T1000 (cell line): Measurements from ENCODE around the gene PEPD.

Experiments used
- DNase-seq: peaks from one replicate; lab custom pipeline; 2025; ENCODE audit warnings: mixed read lengths; lab: John Stamatoyannopoulos, UW

The PEPD gene

DNA sequence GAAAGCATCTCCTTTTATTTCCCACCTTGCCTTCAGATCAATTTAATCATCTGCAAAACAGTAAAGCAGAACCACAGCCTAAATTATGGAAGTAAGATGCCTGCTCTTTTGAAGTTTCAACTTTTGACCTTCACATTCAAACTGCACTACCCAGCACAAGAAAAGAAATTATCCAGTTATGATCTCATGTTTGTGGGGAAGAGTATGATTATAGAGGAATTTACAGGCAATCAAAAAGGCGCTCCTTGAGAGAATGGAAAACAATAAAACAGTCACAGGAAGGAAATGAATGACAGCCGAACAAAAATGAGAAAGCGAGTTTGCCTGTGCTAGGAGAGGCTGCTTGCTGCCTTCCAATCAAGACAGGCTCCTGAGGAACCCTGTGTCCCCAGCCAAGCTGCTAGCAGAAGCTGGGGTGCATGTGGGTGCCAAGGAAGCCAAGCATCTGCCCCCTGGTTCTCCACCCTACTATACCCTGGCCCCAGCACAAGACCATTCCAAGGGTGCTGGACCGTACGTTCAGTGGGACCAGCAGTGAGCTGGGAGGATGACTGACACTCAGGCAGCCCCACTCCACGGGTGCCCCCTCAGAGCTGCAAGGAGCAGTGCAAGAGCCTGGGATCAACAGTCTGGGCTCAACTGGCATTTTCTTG lies 47.8 kb downstream of the PEPD start:
- no peak for DNase-seq

DNA sequence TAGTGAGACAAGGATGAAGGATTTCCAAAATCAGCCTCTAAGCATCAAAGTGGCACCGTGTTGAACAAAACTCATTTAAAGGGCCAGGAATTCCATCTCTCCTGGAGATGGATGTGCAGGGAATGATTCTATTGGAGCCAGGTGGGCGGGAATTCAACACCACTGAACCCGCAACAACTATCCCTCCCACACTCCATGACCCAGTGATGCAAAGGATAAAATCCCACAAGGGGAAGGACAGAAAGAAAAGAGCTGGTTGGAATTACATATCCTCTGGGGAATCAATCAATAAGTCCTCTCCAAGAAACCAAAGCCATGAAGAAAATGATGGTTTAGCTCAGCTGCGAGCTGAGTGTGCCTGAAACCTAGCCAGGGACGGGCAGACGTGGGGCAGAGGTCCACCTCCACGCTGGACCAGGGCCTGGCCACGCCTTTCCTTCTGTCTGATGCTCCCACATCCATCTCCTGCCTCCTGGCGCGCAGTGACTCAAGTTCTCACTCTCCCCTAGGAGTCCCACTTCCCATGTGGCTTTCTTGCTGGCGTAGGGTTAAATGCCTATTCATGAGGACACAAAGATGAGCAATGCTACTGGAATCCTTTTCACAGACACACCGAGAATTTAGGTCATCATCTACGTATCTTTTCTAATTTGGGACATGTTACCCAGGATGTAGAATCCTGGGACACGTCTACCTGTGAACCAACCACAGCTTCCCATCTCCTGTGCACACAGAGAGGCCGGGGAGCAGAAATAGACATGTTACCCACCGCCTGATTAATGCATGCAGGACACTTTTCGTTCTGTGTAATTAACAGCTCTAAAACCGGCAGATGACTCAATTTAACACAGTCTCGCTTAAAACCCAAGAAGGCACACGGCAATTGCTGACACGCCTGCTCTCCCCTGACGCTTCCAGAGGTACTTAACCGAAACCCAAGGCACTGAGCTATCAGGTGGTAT lies 48.6 kb downstream of the PEPD start:
- peak; percentile 88 for DNase-seq

DNA sequence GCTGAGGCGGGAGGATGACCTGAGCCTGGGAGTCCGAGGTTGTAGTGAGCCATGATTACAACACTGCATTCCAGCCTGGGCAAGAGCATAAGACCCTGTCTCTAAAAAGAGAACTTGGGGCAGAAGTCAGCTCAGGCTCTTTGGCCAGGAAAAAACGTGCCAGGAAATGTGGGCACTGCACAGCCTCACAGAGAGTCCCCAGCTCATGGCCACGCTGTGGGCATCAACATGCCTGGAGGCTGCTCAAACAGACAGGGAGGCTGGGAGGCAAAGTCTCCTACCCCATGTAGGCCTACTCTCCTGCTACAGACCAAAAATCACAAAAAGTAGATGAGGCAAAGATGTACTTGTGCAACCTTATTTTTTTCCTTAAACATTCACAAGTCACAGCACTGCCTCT lies 49.4 kb downstream of the PEPD start:
- DNase-seq: no peak

DNA sequence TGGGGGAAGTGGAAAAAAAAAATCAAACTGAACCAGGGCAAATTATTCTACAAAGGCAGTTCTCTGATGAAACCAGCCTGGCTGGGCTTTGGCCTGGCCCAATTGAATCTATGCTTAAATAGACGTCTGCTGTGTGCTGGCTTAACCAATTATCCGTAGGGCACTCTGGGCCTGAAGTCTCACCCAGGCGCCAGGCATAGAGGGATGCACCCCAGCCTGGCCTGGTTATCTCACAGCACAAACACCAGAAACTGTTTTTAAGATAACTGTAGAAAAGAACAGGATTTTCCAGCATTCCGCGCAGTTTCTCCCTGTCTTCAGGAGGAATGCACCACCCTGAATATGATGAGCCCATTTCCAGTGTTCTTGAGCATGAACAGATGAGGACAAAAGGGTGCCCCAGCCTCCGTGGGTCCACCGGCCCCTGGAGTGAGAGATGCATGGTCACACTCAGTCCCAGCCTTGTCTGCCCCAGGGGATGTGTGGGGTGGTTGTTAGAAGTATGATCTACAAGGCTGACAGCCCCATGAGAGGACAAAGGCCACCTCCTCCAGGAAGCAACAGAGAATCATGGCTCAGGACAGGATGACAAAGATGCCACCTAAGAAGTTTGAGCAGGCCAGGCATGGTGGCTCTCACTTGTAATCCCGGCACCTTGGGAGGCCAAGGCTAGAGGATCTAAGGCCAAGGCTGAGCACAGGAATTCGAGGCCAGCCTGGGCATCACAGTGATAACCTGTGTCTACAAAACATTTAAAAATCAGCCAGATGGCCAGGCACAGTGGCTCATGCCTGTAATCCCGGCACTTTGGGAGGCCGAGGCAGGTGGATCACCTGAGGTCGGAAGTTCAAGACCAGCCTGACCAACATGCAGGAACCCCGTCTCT lies 50.2 kb downstream of the PEPD start:
- no peak for DNase-seq

GRCh38 chr19:33470686-33471085 lies 50.9 kb downstream of the PEPD start:
- DNase-seq: no peak

- no peak for DNase-seq
These were observed 51.6 kb downstream of the PEPD start for GRCh38 chr19:33470040-33470330.

GRCh38 chr19:33469171-33470039 lies 52.2 kb downstream of the PEPD start:
- DNase-seq: no peak

DNA sequence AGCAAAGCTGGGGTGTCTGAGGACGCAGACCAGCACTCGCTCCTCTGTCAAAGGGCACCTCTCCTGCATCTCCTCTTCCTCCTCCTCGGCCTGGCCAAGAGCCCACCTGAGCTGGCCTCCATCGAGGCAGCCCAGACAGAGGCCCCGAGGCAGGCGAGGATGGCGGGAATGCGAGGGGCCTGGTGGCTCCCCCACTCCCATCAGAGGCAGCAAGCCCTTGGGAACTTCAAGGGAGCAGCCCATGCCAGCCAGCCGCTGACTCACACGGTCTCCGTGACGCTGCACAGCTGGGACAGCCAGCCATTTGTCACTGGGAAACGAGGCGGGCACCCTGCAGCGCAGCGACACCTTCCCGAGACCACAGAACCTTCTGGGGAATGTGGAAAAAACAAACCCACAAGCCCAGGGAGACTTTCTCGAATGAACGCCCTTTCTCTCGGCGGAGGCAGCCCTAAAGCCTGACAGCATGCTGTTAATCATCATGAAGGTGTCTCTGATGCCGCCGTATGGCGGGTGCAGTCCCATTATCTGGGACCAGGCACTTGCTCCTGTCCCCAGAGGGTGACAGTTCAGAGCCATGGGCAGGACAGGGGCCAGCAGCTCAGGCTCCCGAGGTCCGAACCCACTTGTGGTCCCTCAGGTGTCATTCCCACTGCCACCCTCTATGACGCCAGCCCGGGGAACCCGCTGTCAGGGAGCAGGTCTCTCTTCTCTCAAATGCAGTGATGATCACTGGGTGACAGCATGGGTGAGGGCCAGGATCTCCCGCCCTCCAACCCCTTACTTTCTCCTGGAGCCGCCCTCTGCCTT lies 53.0 kb downstream of the PEPD start:
- DNase-seq: no peak

GRCh38 chr19:33467851-33468250 lies 53.7 kb downstream of the PEPD start:
- no peak for DNase-seq

GRCh38 chr19:33465834-33466233 lies 55.8 kb downstream of the PEPD start:
- DNase-seq: no peak

DNA sequence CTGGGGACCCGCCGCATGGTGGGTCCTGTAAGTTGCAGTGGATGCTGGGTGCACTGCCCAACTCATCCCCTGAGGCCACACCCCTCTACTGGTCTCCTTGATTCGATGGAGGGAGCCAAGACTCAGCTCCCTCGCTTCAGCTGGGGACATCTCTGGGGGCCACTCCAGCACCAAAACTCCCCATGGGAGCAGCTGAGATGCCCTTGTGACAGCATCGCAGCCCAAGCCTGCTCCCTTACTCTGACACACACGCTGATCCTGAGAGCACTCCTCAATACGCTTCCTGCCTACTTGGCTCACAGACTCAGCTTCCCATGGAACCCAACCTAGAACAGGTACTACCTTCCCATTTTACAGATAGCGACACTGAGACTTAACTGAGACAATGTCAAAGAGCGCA lies 56.2 kb downstream of the PEPD start:
- no peak for DNase-seq

DNA sequence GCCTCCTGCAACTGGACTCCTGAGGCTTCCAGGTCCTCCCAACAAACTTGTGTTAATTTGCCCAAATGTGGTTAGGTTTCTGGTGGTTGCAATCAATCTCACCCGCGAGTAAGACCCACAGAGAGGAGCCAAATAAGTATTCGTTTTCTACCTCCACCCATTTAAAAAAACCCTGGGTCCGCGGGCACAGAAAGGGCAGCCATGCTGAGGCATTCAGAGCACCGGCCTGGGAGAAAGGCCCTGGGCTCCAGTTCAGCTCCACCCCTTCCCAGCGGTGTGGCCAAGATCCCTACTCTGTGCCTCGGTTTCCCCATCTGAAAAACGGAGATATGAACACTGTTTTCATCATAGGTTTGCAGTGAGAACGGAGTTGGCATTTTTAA lies 56.9 kb downstream of the PEPD start:
- DNase-seq: no peak

DNA sequence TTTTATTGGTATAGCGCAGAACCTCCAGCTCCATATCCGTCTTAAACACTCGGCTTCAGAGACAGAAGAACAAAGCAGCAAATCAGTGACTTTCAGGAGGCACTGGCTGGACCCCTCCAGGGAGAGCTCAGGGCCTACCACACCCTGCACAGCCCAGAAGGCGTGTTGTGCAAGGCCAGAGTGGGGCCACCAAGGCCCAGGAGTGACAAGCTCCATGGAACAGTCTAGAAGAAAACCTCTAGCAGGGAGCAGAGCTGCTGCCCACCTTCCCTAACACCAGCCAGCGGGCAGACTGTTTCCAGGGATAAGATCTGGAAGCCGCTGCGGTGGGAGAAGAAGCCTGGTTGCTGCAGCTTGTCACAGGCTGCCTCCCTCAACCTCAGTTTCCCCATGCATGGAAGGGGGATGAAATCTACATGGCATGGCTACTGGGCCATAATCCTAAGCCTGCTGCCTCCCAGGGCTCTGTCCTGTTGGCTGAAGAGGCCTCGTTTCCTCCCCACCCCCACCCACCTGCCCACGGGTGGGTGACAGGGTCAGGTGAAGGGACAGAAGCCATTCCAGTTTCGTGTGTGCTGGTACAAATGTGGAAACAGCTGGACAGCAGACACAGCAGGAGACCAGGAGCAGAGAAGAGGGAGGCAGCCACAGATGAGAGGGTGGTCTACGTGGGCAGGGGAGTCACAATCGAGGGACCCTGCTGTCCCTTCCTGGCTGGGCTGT lies 57.4 kb downstream of the PEPD start:
- DNase-seq: no peak

GRCh38 chr19:33463199-33463598 lies 58.4 kb downstream of the PEPD start:
- no peak for DNase-seq

DNA sequence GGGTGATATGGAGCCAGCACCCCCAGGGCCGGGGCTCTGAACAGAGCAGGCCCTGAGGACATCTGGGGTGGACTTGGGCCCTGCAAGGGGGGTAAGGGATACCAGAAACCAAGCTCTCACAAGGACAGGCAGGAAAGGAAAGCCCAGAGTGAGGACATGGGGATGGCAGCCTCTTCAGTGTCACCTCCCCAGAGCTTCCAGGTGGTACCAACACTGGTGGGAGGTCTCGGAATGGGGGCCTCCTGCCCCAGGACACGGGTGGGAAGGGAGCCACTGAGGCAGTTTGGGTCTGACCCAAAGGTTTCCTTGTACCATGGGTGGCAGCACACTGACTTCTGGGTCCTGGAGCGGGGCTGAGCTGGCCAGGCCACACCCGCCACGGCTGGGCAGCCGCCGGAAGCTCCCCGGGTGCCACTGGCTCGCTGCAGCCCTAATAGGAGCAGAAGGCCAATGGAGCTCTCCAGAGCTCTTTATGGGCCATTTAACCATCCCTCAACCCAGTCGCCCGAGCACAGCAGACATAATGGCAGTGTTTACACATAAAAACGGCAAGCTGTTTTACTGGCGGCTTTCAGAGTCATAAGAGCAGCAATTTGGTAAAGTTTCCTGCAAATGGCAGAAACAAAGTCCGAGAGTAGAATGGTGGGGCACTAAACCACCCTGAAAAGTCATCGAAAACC lies 59.3 kb downstream of the PEPD start:
- no peak for DNase-seq

GRCh38 chr19:33461256-33462111 lies 60.1 kb downstream of the PEPD start:
- no peak for DNase-seq

DNA sequence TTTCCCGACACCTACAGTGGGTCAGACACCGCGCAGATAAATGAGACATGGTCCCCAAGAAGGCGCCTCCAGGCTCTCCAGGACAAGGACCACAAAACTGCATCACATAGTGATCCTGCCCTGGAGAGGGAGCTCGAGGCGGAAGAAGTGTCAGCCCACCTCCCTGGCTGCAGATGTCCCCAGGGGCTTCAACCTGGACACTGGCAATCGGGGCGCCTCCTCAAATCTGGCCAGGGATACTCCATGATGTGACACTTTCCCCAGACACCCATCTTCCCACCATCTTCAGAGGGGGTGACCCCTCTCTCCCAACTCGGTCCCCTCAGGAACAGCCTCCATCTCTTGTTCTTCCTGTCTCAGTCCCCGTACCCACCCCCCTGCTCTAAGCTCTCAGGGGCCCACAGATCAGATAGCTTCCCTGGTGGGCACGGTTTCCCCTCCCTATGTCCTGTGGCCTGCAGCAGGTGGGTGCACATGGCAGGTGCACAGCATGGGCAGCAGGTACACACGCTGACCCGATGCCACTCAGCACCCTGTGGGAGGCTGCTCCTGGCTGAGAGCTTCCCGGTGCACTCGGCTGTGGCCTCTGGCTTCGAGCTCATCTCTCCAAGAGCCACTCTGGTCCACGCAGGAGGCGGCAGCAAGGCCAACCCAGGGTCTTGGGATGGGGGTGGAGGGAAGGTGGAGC lies 61.2 kb downstream of the PEPD start:
- no peak for DNase-seq
